HG03432 (cell line): ENCODE results near the gene ANKAR.
"Not testable (repeated sequence)": the region's sequence is repeated elsewhere in the genome, so short reads cannot be mapped to it uniquely, and the experiment has no call there.

ENCODE experiments used
- ATAC-seq: cut with Tn5 transposase; IDR thresholded peaks from one replicate; pipeline ENCODE4 v1.9.1; 2021; ENCODE audit warnings: mild to moderate bottlenecking, moderate library complexity; ENCODE audit not compliant: unreplicated experiment

The ANKAR gene, protein sequence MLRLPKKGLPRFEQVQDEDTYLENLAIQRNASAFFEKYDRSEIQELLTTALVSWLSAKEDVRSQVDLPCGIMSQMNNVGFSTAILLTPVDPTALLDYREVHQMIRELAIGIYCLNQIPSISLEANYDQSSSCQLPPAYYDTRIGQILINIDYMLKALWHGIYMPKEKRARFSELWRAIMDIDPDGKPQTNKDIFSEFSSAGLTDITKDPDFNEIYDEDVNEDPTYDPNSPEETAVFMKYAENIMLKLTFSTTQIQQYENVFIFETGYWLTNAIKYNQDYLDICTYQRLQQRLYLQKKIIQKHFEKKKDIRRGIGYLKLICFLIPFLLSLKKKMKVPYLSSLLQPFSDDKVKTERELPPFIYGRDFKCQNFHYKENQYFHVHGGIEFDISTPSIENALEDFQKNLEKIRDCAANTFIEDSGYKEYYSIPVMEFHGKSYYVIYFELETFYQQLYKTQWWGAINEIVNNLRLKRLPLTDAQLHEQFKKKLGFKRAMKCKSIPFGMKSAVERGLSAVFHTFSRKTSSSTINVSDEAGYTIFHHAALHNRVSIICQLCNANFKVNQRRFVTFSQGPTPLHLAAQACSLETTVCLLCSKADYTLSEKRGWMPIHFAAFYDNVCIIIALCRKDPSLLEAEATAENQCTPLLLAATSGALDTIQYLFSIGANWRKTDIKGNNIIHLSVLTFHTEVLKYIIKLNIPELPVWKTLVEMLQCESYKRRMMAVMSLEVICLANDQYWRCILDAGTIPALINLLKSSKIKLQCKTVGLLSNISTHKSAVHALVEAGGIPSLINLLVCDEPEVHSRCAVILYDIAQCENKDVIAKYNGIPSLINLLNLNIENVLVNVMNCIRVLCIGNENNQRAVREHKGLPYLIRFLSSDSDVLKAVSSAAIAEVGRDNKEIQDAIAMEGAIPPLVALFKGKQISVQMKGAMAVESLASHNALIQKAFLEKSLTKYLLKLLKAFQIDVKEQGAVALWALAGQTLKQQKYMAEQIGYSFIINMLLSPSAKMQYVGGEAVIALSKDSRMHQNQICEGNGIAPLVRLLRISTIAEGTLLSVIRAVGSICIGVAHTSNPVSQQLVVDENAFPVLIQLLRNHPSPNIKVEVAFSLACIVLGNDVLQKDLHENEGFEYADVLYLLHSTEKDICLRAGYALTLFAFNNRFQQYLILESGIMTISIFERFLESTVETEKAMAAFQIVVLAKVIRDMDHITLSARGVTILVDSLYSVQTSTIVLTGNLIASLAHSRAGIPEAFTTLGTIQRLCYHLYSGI (N-terminal part only)

DNA sequence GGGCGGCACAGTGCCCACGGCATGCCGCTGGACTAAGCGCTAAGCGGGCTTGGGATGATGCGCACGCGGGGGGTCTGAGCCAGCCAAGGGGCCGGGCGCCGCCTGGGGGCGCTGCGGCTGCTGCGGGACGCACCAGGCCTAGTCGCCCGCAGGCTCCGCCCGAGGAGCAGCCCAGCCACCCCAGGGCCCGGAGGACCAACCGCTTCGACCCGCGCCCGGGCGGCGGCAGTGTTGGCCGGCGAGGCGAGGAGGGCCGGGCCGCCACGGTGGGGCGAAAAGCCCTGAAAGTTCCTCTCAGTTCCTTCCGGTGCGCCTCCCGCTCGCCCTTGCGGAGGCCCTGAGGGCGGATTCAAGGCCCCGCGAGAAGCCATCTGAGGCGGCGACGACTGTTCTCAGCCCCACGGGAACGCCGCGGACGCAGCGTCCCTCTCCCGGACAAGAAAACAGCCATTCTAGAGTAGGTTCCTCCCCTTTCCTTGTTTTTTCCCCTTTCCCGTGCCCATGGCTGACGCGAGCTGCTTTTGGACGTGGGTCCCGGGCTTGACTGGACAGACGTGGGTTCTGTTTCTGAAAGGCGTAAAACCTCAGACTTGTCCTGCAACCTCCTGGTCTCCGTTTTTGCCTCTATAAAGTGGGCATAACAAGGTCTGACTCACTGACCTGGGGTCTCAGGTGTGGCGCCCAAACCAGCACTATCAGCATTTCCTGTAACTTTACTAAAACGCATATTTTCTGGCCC, at the start of gene ANKAR:
ANKAR (plus strand) TSS at position 297 of the 739 bp plus-strand sequence. CDS start 1,821 bp downstream, outside the sequence.
- ATAC-seq: peak; percentile 98

DNA sequence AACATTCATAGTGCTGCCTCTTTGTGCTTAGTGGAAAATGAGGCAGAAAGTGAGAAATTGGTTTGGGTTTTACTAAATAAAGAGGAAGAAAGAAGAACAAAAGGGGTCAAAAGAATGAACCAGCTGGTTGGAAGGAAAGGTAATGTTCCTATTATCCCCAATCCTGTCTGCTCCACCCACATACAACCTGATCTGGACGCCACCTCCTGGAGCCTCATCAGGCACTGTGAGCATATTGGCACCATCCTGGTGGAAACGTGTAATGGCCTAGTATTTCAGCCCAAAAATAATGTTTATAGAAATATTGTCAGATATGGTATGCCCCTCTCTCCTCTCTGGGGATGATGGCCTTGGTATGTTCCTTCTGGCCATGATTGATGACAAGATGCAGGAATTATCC, 48.8 kb upstream of the ANKAR start:
- ATAC-seq: no peak

DNA sequence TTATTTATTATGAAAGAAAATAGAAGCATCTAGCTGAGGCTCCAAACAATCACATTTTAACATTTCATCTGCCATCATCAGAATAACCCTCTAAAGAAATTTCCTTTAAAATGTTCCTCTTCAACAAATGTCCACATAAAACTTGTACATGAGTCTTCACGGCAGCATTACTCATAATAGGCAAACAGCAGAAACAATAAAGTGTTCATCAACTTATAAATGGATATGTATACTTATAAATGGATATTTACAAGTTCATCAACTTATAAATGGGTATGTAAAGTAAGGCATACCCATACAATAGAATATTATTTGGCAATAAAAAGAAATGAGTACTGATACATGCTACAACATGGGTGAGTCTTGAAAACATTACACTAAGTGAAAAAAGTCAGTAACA, 46.7 kb upstream of the ANKAR start:
- no peak for ATAC-seq

DNA sequence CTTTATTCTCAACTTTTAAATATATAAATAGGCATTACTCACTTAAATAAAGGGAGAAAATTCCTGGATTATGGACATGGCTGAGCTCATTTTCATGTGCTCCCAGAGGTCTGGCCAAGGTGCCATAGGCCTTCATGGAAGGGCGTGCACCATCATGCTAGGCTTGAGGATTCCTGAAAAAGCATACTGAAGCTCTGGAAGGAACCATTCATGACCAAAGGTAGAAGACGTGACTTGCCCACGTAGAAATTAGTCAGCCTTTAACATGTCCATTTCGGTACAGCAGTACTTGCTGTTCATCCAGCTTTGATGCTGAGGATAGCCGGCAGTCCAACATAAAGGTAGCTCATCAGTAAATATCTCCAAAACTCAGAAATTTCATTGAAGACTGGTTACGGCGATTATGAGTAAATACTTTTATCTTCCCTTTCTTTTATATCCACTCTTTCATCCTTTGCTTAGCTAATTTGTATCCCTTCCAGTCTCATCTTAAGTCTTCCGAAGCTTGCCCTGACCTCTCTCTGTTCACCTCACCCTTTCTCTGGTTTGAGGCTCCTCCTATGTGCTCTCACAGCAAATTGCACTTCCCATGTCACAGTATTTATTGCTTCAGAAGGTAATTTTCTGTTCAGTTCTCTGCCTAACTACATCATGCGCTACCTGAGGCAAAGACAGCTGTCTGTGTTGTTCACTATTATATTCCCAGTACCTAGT, 45.5 kb upstream of the ANKAR start:
- ATAC-seq: no peak

DNA sequence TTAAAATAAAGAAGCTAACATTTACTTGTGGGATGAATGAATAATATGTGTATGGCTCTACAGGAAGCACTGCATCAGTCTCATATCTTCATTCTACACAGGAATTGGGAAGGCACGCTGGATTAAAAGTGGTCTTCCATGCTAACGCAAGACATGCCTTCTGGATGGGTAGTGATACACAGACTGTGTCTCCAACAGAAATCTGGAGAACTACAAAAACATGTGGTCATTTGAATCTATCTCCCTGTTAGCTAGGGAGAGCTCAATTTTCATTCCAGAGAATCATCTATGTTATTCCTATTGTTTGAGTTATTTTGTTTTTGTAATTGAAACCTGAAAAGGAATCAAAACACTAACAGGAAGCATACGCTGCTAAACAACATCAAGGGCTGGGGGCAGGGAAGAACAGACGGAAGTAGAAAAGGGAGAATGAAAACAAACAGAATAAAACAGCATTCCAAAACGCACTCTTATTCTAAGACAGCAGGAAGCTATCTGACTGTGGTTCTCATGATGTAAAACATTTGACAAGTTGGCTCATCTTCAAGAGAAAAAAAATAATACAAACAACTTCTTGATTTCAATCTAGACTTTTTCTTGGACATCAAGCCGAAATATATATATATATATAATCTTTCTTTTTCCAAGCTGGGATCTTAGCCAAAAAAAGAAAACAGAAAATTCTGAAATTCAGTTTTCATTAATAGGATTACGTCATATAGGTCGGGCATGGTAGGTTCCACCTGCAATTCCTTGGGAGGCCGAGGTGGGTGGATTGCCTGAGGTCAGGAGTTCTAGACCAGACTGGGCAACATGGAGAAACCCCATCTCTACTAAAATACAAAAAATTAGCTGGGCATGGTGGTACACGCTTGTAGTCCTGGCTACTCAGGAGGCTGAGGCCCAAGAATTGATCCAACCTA, 44.7 kb upstream of the ANKAR start:
- no peak for ATAC-seq

DNA sequence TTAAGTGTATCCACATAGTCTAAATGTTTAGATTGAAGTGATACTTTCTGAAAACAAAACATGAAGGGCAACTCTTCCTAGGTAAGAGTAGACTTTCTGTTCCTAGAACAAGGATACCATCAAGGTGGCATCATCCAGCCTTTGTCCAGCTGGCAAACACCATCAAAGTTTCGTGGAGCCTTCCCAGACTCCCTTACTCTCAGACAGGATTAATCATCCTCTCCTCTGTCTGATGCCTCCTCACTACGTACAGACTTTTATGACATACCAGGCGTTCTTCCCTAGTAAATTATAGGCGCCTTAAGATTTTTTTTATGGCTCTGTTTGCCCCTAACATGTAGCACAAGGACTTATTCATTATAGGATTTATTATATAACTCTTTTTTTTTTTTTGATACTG, 42.6 kb upstream of the ANKAR start:
- no peak for ATAC-seq

DNA sequence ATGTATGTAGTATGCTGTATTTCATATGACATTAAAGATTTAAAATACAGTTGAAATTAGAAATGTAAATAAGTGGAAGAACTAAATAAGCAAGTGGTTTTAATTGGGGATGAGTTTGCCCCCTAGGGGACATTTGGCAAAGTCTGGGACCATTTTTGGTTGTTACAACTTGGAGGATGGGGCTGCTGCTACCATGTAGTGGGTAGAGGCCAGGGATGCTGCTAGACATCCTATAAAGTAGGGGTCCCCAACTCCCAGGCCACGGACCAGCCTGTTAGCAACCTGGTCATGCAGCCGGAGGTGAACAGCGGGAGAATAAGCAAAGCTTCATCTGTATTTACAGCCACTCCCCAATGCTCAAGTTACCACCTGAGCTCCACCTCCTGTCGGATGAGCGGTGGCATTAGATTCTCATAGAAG, 41.1 kb upstream of the ANKAR start:
- ATAC-seq: no peak

DNA sequence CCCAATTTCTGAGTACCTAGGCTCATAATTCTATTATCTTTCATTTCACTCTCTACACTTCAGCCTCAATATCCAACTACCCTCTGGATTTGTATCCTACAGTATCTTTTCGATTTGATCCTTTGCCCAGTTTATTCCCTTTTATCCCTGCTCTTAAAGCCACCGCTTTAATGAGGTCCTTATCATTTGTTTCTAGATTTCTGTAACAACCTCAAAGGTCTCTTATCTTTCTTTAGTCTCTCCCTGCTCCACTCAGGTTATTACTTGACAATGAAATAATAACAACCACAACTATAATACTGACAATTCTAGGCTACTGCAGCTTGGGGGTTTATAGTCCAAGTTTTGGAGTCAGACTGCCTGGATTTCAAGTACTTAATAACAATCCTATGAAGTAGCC, 39.1 kb upstream of the ANKAR start:
- no peak for ATAC-seq

DNA sequence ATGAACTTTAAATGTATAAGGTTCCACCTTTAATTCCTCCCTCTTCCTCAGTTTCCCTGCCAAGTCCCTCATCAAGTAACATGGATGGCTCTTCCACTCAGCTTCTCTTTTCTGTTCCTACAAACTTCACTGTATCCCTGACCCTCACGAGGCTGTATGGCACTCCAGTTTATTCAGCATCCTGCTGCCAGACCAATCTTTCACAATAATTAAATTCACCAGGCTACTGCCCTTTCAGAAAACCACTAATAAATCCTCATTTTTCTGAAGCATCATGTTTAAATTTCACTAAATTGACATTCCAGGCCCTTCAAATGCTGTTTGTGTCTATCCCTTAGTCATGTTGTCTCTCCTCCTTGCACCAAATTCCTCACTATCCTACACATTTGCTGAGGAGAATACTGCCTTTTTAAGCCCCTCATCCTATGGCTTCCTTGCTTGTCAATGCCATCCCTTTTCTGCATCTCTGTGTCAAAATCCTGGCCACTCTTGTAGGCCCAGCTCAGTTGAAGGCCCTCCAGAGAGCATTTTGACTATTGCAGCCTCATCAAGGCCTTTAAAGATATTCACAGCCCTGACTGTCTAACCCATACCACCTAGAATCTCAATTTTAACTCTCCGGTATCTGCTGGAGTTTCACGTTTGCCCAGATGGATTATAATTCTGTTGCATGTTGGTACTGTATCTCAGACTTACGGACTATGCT, 36.0 kb upstream of the ANKAR start:
- no peak for ATAC-seq

DNA sequence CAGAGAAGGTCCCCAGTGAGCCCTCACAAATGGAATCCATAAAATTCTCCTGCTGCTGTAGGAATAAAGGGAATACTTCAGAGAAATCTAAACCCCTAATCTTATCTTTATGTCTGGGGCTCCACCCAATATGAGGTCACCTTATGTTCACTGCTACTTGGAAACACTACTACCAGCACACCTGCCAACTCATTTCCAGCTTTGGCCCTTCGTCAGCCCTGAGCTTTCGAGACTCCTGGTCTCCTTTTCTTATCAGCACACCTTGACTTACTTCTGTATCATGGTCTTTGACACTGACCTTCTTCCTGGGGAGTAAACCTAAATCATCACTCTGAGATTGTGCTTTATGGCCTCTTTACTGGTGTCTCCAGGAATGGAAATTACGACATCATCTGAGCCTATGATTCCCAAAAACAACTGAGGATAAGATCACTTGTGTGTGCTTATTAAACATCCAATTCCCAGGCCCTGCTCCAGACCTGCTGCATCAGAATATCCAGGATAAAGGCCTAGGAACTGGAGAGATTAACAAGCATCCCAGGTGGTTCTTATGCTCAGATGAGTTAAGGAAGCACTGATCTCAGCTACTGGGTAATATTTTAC, 35.4 kb upstream of the ANKAR start:
- ATAC-seq: no peak

DNA sequence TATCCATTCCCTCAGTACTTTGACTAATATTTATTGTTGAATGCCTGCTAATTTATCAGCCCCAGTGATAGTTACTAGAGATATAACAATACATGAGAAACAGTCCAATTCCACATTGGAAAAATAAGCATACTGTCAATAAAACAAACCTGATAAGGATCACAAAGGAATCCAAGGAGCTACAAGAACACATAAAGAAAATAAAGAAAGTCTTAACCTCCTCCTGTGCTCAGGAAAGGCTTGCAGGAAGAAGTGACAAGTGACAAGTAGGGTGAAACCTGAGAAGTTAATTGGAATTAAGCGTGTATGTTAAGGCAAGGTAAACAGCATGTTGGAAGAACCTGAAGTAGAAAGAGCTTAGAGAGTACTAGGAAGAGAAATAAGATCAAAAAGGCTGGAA, 33.5 kb upstream of the ANKAR start:
- no peak for ATAC-seq

DNA sequence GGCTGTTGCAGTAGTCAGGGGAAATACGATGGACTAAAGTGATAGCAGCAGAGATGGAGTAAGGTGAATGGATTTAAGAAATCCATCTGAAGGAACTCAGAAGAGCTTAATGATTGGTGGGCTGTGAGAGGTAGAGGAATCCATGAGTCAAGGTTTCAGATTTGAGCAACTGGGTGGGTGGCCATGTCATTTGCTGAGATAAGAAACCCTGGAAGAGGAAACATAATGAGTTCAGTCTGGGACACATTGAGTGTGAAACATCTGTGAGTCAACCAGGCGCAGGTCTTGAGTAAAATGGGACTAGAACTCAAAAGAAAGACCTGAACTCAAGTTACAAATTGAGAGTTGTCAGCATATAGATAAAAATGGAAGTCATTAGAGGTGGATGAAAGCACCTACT, 32.9 kb upstream of the ANKAR start:
- ATAC-seq: no peak

DNA sequence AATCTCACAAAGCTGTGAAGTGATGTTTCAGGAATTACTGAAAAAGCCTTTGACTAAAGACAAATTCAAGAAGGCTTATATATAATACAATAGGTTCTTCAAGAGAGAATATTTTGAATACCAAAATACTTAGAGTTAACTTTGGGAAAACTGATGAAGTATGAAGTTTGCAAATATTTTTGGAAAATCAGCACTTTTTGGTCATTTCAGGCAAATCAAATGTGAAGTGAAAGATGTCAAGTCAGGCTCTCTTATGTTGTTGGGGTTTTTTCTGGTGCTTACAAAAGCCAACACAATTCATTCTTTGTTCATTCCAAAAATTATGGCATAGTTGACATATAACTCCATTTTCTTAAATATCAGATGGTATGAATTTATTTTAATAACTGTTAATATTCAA, 27.9 kb upstream of the ANKAR start:
- ATAC-seq: no peak

DNA sequence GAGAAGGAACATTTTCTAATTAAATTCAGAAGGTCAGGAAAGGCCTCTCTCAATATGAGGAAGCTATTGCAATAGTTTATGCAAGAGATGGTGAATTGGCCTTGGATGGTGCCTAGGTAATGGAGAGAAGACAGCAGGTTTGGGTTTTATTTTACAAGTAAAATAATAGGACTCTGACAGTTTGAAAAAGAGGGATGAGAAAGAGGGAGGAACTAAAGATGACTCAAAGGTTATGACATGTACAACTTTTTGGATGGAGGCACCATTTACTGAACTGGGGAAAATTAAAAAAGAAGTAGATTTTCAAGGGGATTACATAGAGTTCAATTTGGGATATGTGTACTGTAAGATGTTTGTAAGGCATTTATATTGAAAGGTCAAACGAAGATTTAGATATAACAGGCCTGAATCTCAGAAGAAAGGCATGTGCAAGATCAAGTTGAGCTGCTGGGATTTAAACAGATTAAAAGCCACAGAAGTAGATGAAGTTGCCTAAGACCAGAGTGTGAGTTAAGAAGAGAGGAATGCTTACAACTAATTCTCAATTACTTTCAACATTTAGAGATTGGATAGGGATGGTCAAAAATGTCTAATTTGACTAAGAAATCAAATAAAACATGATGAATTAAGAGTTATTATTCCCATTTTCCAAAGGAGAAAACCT, 25.5 kb upstream of the ANKAR start:
- no peak for ATAC-seq

DNA sequence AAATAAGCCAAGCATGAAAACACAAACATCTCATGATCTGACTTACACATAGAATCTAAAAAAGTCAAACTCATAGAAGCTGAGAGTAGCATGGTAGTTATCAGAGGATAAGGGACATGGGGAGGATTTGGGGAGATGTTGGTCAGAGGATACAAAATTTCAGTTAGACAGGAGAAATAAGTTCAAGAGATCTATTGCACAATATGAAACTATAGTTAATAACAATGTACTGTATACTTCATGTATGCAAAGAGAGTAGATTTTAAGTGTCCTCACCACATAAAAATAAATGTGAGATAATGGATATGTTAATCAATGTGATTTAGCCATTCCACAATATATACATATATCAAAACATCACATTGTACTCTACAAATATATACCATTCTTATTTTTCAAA, 23.2 kb upstream of the ANKAR start:
- no peak for ATAC-seq

DNA sequence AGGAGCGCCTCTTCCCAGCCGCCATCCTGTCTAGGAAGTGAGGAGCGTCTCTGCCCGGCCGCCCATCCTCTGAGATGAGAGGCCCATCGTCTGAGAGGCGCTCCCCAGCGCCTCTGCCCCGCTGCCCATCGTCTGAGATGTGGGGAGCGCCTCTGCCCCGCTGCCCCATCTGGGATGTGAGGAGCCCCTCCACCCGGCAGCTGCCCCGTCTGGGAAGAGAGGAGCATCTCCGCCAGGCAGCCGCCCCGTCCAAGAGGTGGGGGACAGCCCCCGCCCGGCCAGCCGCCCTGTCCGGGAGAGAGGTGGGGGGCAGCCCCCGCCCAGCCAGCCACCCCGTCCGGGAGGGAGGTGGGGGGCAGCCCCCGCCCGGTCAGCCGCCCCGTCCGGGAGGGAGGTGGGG, 21.0 kb upstream of the ANKAR start:
- ATAC-seq: not testable (repeated sequence)

DNA sequence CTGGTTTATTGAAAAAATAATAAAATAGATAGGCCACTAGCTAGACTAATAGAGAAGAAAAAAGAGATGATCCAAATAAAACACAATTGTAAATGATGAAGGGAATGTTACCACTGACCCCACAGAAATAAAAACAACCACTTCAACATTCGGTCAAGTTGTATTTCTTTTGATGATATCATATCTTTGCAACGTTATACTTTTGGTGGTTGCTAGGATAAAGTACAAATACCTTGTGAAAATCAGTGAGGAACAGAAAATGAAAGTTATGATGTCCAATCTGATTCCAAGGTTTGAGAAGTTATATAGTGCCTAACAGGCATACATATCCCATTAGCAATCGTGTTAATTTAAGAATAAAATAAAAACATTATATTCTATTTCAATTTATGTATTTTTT, 19.8 kb upstream of the ANKAR start:
- ATAC-seq: no peak
